HG03108 (cell line): ENCODE measurements around the gene GABPB1.
"Not testable (repeated sequence)": the region's sequence is repeated elsewhere in the genome, so short reads cannot be mapped to it uniquely, and the experiment has no call there.

Experiments
- ATAC-seq: cut with Tn5 transposase; IDR thresholded peaks from one replicate; pipeline ENCODE4 v1.9.1; 2021; ENCODE audit warnings: moderate library complexity; ENCODE audit not compliant: unreplicated experiment

Gene GABPB1

GRCh38 chr15:50354838-50355618 is at the start of gene GABPB1:
Gene GABPB1, minus strand, starts transcription at chr15:50355198. Its CDS starts 45,400 bp downstream, at chr15:50309798.
- ATAC-seq = peak; percentile 35

GRCh38 chr15:50391561-50391960 is 36.6 kb upstream of the GABPB1 start:
- ATAC-seq = not testable (repeated sequence)

- ATAC-seq = peak; percentile 83
Measured at GRCh38 chr15:50390554-50391264, 35.7 kb upstream of the GABPB1 start.

GRCh38 chr15:50382408-50382807 is 27.4 kb upstream of the GABPB1 start:
- ATAC-seq = not testable (repeated sequence)

- no peak for ATAC-seq
Measured at GRCh38 chr15:50381438-50381837, 26.4 kb upstream of the GABPB1 start.

GRCh38 chr15:50380089-50380488 is 25.1 kb upstream of the GABPB1 start:
- no peak for ATAC-seq

- ATAC-seq = not testable (repeated sequence)
Measured at GRCh38 chr15:50379413-50379812, 24.4 kb upstream of the GABPB1 start.

- ATAC-seq = no peak
Measured at GRCh38 chr15:50378776-50379175, 23.8 kb upstream of the GABPB1 start.

GRCh38 chr15:50377867-50378751 is 23.1 kb upstream of the GABPB1 start:
- ATAC-seq = peak; percentile 98

- not testable (repeated sequence) for ATAC-seq
Measured at GRCh38 chr15:50369564-50369963, 14.6 kb upstream of the GABPB1 start.

- ATAC-seq = no peak
Measured at GRCh38 chr15:50365971-50366370, 11.0 kb upstream of the GABPB1 start.

- no peak for ATAC-seq
Measured at GRCh38 chr15:50365570-50365969, 10.6 kb upstream of the GABPB1 start.

GRCh38 chr15:50363612-50364011 is 8.6 kb upstream of the GABPB1 start:
- ATAC-seq = no peak

- ATAC-seq = no peak
Measured at GRCh38 chr15:50361756-50362155, 6.8 kb upstream of the GABPB1 start.

- no peak for ATAC-seq
Measured at GRCh38 chr15:50358845-50359244, 3.8 kb upstream of the GABPB1 start.

GRCh38 chr15:50355980-50356379 is 982 bp upstream of the GABPB1 start:
- no peak for ATAC-seq

GRCh38 chr15:50355619-50355905 is 564 bp upstream of the GABPB1 start:
- ATAC-seq = no peak

GRCh38 chr15:50353975-50354837 is 792 bp downstream of the GABPB1 start:
- ATAC-seq = peak; percentile 38

- ATAC-seq = peak; percentile 15
Measured at GRCh38 chr15:50353251-50353974, 1.6 kb downstream of the GABPB1 start.

GRCh38 chr15:50350621-50351020 is 4.4 kb downstream of the GABPB1 start:
- no peak for ATAC-seq
